CD4-positive, alpha-beta T cell (primary cell): ENCODE data around the gene COPRS. TPM values are rescaled to one million over a fixed set of nuclear protein-coding genes. Genes with fewer than 3 reads are reported as not detected.

Experiments used
- ATAC-seq: fragments of 200-7000 bp; cut with Tn5 transposase; one replicate; pipeline ENCODE4 v1.10.0; 2022; ENCODE audit warnings: mild to moderate bottlenecking; ENCODE audit not compliant: poor library complexity
- CTCF ChIA-PET: fragments of 350-600 bp; sonication (Branson Sonifier 250); formaldehyde crosslinking; loops from one replicate; lab custom pipeline; 2021; ENCODE audit warnings: antibody characterized with exemption, inconsistent platforms; lab: Charles Lee
- POLR2A ChIA-PET: fragments of 350-600 bp; sonication (Branson Sonifier 250); formaldehyde crosslinking; loops from one replicate; lab custom pipeline; 2021; ENCODE audit warnings: antibody characterized with exemption, inconsistent platforms; lab: Charles Lee
- DNase-seq, 14 experiments: peaks; one replicate each; pipeline ENCODE4 v3.0.0-alpha.2; 2013 to 2020; ENCODE audit warnings: mixed read lengths in 2 of 14
- H3K27ac ChIP-seq, 2 donors: one replicate each; pipeline versions ENCODE4 v1.5.1 to v1.7.0; 2013; ENCODE audit warnings: low read length in 2 of 2, low read depth in 1 of 2, mild to moderate bottlenecking in 1 of 2
- H3K27me3 ChIP-seq, 2 experiments: 1 replicate in 1 of 2; 2 replicates in 1 of 2; pipeline versions ENCODE4 v1.6.1 to v1.7.0; 2013; ENCODE audit warnings: low read length in 2 of 2, control low read depth in 1 of 2, mild to moderate bottlenecking in 1 of 2, moderate library complexity in 1 of 2; ENCODE audit not compliant: insufficient read depth in 2 of 2, control insufficient read depth in 1 of 2
- H3K36me3 ChIP-seq: one replicate; pipeline ENCODE4 v1.6.1; 2013; ENCODE audit warnings: low read length, control low read depth; ENCODE audit not compliant: insufficient read depth
- H3K4me1 ChIP-seq: one replicate; pipeline ENCODE4 v1.6.1; 2013; ENCODE audit warnings: low read length, control low read depth; ENCODE audit not compliant: insufficient read depth
- H3K4me3 ChIP-seq: one replicate; pipeline ENCODE4 v1.5.1; 2013; ENCODE audit warnings: mild to moderate bottlenecking, low read length, moderate library complexity
- H3K9me3 ChIP-seq, 2 experiments: 1 replicate in 1 of 2; 2 replicates in 1 of 2; pipeline versions ENCODE4 v1.6.1 to v1.7.0; 2013; ENCODE audit warnings: low read length in 2 of 2, mild to moderate bottlenecking in 2 of 2, control low read depth in 1 of 2, moderate library complexity in 1 of 2; ENCODE audit not compliant: control insufficient read depth in 1 of 2, insufficient read depth in 1 of 2
- H3K27ac Mint-ChIP-seq: one replicate; pipeline ENCODE4 v1.8.0; 2020; ENCODE audit warnings: mixed read lengths
- H3K27me3 Mint-ChIP-seq: one replicate; pipeline ENCODE4 v1.8.0; 2021; ENCODE audit warnings: mixed read lengths
- H3K36me3 Mint-ChIP-seq: one replicate; pipeline ENCODE4 v1.8.0; 2021; ENCODE audit warnings: low read depth, mixed read lengths
- H3K4me1 Mint-ChIP-seq: one replicate; pipeline ENCODE4 v1.8.0; 2021; ENCODE audit warnings: low read depth, mixed read lengths
- H3K4me3 Mint-ChIP-seq: one replicate; pipeline ENCODE4 v1.8.0; 2020; ENCODE audit warnings: mild to moderate bottlenecking, mixed read lengths
- H3K9me3 Mint-ChIP-seq: one replicate; pipeline ENCODE4 v1.8.0; 2020; ENCODE audit warnings: mixed read lengths
- intact Hi-C, 2 experiments: fragments of 100-400 bp; cut with DNase I in 1 of 2; cut with micrococcal nuclease in 1 of 2; formaldehyde crosslinking; loops; one replicate each; pipeline versions ENCODE4 v1.15.1 to v1.9.0; 2023 to 2025; cut with DNase I, micrococcal nuclease
- total RNA-seq, 174 experiments: library from RNA in 2 of 174; stranded (reverse) in 2 of 174; gene quantifications; one replicate each; pipeline ENCODE4 v1.2.3 and lab custom pipeline; 2021 to 2026
- TF ChIP-seq, protein P1 (sequence below): fragments of 200-600 bp; IDR thresholded peaks from one replicate; pipeline ENCODE4 v1.8.0; 2022; ENCODE audit warnings: antibody characterized with exemption, mild to moderate bottlenecking

Gene COPRS
- total RNA-seq, 2 experiments from 2014 or later: 2.2 to 2.3 TPM

DNA sequence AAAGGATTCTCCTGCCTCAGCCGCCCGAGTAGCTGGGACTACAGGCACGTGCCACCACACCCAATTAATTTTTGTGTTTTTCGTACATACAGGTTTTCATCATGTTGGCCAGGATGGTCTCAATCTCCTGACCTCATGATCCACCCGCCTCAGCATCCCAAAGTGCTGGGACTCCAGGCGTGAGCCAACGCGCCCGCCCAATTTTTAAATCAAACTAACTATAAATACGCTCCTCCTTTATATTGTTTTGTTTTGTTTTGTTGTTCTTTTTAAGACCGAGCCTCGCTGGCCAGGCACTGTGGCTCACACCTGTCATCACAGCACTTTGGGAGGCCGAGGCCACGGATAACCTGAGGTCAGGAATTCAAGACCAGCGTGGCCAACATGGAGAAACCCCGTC lies 44.4 kb upstream of the COPRS start:
- no peak overlapping the region for H3K27ac ChIP-seq
- CTCF ChIA-PET: no interaction called here
- no peaks in the 10 kb centered on the region for H3K9me3 ChIP-seq
- Mint-ChIP-seq H3K4me1 (peaks cover 5% of the 10 kb centered on the region), H3K4me3 (peak overlapping the region; percentile 15), H3K36me3 (peaks cover 4% of the 10 kb centered on the region), H3K27me3 (no peaks in the 10 kb centered on the region), H3K9me3 (no peaks in the 10 kb centered on the region), H3K27ac (no peak overlapping the region)
- ATAC-seq: no peak
- POLR2A ChIA-PET: no interaction called here
- peaks cover 0 to 6% of the 10 kb centered on the region in 2 experiments for H3K27me3 ChIP-seq
- no peak overlapping the region for H3K4me3 ChIP-seq
- H3K36me3 ChIP-seq: peaks cover 10% of the 10 kb centered on the region
- no peak for DNase-seq
- TF ChIP-seq, protein P1, sequence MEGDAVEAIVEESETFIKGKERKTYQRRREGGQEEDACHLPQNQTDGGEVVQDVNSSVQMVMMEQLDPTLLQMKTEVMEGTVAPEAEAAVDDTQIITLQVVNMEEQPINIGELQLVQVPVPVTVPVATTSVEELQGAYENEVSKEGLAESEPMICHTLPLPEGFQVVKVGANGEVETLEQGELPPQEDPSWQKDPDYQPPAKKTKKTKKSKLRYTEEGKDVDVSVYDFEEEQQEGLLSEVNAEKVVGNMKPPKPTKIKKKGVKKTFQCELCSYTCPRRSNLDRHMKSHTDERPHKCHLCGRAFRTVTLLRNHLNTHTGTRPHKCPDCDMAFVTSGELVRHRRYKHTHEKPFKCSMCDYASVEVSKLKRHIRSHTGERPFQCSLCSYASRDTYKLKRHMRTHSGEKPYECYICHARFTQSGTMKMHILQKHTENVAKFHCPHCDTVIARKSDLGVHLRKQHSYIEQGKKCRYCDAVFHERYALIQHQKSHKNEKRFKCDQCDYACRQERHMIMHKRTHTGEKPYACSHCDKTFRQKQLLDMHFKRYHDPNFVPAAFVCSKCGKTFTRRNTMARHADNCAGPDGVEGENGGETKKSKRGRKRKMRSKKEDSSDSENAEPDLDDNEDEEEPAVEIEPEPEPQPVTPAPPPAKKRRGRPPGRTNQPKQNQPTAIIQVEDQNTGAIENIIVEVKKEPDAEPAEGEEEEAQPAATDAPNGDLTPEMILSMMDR: no peak
- intact Hi-C loops: loop anchor here in 1 of 2 experiments (2.0 to 10.0 kb wide), 3 partner anchors 31 to 809 kb away; partner anchors contain the start of genes LRRC37B and NF1
- peaks cover 17% of the 10 kb centered on the region for H3K4me1 ChIP-seq

DNA sequence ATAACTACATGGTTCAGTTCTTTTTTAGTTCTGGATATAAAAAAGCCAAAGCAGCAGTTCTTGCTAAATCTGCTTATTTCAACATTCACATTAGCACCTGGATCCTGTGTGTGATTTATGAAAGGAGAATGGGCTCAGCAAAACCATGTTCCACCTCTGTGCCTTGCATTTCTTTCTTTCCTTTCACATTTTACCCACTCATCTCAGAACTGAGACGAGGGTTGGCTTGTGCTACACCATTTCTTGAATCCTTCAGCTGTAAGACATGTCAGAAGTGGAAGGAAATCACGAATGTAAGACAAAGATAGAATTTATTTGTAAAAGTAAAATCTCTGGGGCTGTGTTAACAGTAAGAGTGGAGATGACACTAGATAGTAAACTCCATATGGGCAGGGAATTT lies 43.6 kb upstream of the COPRS start:
- Histone ChIP-seq H3K9me3 (no peaks in the 10 kb centered on the region), H3K36me3 (peaks cover 17% of the 10 kb centered on the region), H3K4me3 (no peak overlapping the region), H3K4me1 (peaks cover 17% of the 10 kb centered on the region), H3K27me3 (peaks cover 0 to 3% of the 10 kb centered on the region in 2 experiments), H3K27ac (no peak overlapping the region)
- POLR2A ChIA-PET: interaction anchor here (1.3 kb wide), 1 partner anchor 35 kb away, joined by 3 read pairs; no protein-coding TSS in a partner anchor
- Mint-ChIP-seq H3K36me3 (peaks cover 11% of the 10 kb centered on the region), H3K27ac (no peak overlapping the region), H3K27me3 (no peaks in the 10 kb centered on the region), H3K4me1 (peaks cover 7% of the 10 kb centered on the region), H3K4me3 (peak overlapping the region; percentile 11), H3K9me3 (no peaks in the 10 kb centered on the region)
- CTCF ChIA-PET: no interaction called here
- ATAC-seq: no peak
- TF ChIP-seq, protein P1: no peak
- DNase-seq: no peak
- intact Hi-C loops: loop anchor here in 1 of 2 experiments (2.0 to 10.0 kb wide), 3 partner anchors 32 to 808 kb away; partner anchors contain the start of genes LRRC37B and NF1

DNA sequence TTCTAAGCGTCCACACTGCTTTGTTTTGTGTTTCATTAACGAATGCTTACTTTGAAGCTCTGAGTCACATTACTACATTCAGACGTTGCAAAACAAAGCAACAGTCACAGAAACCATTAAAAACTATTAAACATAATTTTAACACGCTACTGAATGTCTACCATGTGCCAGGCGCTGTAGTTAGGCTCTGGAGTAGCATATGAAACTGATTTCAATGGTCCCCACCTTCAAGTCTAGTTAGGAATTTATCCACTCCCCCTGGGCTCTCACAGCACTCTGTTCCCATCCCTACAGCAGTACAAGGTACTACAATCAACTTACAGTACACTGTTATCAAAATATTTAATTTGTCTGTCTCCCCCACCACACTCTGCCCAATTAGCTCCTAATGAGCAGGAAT lies 41.8 kb upstream of the COPRS start:
- H3K4me1 Mint-ChIP-seq: peaks cover 9% of the 10 kb centered on the region
- no peaks in the 10 kb centered on the region for H3K27me3 Mint-ChIP-seq
- H3K36me3 Mint-ChIP-seq: peaks cover 26% of the 10 kb centered on the region
- POLR2A ChIA-PET: interaction anchor here (0.5 to 2.3 kb wide), 5 partner anchors 36 to 450 kb away, joined by 3 to 11 read pairs (median 6); partner anchors contain the start of genes COPRS, LRRC37B and RHOT1
- H3K27ac ChIP-seq: peak overlapping the region; percentile 46 to 68
- peaks cover 35% of the 10 kb centered on the region for H3K36me3 ChIP-seq
- CTCF ChIA-PET: interaction anchor here (0.6 to 2.0 kb wide), 6 partner anchors 11 to 808 kb away, joined by 3 to 15 read pairs (median 4); partner anchors contain the start of genes COPRS, PSMD11 and SUZ12
- ATAC-seq (no peak), DNase-seq (no peak)
- no peaks in the 10 kb centered on the region for H3K27me3 ChIP-seq
- TF ChIP-seq, protein P1: no peak
- H3K4me3 Mint-ChIP-seq: no peak overlapping the region
- H3K27ac Mint-ChIP-seq: no peak overlapping the region
- no peaks in the 10 kb centered on the region for H3K9me3 ChIP-seq
- H3K9me3 Mint-ChIP-seq: no peaks in the 10 kb centered on the region
- intact Hi-C loops: loop anchor here in 1 of 2 experiments (1.0 to 10.0 kb wide), 4 partner anchors 42 to 806 kb away; partner anchors contain the start of genes COPRS, LRRC37B, NF1 and ZNF207
- peaks cover 17% of the 10 kb centered on the region for H3K4me1 ChIP-seq
- peak overlapping the region; percentile 89 for H3K4me3 ChIP-seq
